Left ventricle myocardium inferior (tissue), 1 donor: ENCODE results near the gene INAFM2. TPM values are rescaled to one million over a fixed set of nuclear protein-coding genes. Genes with fewer than 3 reads are reported as not detected.

ENCODE experiments used
- DNase-seq: peaks from one replicate; pipeline ENCODE4 v3.0.0-alpha.2; 2020
- H3K27ac ChIP-seq: fragments of 200-600 bp; replicated peaks from 2 replicates; pipeline ENCODE4 v1.8.0; 2021
- H3K27me3 ChIP-seq: fragments of 200-600 bp; 2 replicates; pipeline ENCODE4 v1.8.0; 2021; ENCODE audit warnings: low read depth
- H3K36me3 ChIP-seq: fragments of 200-600 bp; 2 replicates; pipeline ENCODE4 v1.8.0; 2021
- H3K4me1 ChIP-seq: fragments of 200-600 bp; 2 replicates; pipeline ENCODE4 v1.8.0; 2021
- H3K4me3 ChIP-seq: fragments of 200-600 bp; 2 replicates; pipeline ENCODE4 v1.8.0; 2021; ENCODE audit warnings: mild to moderate bottlenecking, moderate library complexity
- H3K9me3 ChIP-seq: fragments of 200-600 bp; replicated peaks from 2 replicates; pipeline ENCODE4 v1.8.0; 2021
- intact Hi-C: fragments of 100-400 bp; cut with micrococcal nuclease; formaldehyde crosslinking; loops from one replicate; pipeline ENCODE4 v1.11.0; 2022
- total RNA-seq: library from RNA; stranded (reverse); fragmentation: NEBNext Ultra II Directional; extraction: Animal tissue kit (Norgen Biotek cat#: 25700); gene quantifications from one replicate; pipeline ENCODE4 v1.2.1, GENCODE V29; 2021
- TF ChIP-seq, protein P1 (sequence below): fragments of 200-600 bp; IDR thresholded peaks from 2 replicates; pipeline ENCODE4 v1.8.0; 2021; ENCODE audit warnings: antibody characterized with exemption, mild to moderate bottlenecking, borderline replicate concordance
- donor health status: DM: no; HTN: yes; CAD: no; lungs with severe emphysema.

INAFM2 gene
- total RNA-seq, 1 donor from 2014 or later, result 52.7 TPM

GRCh38 chr15:40285554-40286011 lies 37.9 kb upstream of the INAFM2 start:
- no peaks in the 10 kb centered on the region for H3K9me3 ChIP-seq
- intact Hi-C loops, result loop anchor here (10.0 kb wide), 1 partner anchor 139 kb away; no protein-coding TSS in a partner anchor
- H3K4me3 ChIP-seq, result no peak overlapping the region
- TF ChIP-seq, protein P1, sequence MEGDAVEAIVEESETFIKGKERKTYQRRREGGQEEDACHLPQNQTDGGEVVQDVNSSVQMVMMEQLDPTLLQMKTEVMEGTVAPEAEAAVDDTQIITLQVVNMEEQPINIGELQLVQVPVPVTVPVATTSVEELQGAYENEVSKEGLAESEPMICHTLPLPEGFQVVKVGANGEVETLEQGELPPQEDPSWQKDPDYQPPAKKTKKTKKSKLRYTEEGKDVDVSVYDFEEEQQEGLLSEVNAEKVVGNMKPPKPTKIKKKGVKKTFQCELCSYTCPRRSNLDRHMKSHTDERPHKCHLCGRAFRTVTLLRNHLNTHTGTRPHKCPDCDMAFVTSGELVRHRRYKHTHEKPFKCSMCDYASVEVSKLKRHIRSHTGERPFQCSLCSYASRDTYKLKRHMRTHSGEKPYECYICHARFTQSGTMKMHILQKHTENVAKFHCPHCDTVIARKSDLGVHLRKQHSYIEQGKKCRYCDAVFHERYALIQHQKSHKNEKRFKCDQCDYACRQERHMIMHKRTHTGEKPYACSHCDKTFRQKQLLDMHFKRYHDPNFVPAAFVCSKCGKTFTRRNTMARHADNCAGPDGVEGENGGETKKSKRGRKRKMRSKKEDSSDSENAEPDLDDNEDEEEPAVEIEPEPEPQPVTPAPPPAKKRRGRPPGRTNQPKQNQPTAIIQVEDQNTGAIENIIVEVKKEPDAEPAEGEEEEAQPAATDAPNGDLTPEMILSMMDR, result no peak
- no peak for DNase-seq
- peaks cover 61% of the 10 kb centered on the region for H3K4me1 ChIP-seq
- no peaks in the 10 kb centered on the region for H3K36me3 ChIP-seq
- H3K27ac ChIP-seq, result peak overlapping the region; percentile 62
- H3K27me3 ChIP-seq, result peaks cover 45% of the 10 kb centered on the region

- no peaks in the 10 kb centered on the region for H3K9me3 ChIP-seq
- DNase-seq, result no peak
- TF ChIP-seq, protein P1, result no peak
- peak overlapping the region; percentile 62 for H3K27ac ChIP-seq
- no peaks in the 10 kb centered on the region for H3K36me3 ChIP-seq
- intact Hi-C loops, result loop anchor here (10.0 kb wide), 1 partner anchor 139 kb away; no protein-coding TSS in a partner anchor
- H3K4me3 ChIP-seq, result no peak overlapping the region
- H3K4me1 ChIP-seq, result peaks cover 65% of the 10 kb centered on the region
- peaks cover 40% of the 10 kb centered on the region for H3K27me3 ChIP-seq
These were observed 37.4 kb upstream of the INAFM2 start for GRCh38 chr15:40286061-40286532.

DNA sequence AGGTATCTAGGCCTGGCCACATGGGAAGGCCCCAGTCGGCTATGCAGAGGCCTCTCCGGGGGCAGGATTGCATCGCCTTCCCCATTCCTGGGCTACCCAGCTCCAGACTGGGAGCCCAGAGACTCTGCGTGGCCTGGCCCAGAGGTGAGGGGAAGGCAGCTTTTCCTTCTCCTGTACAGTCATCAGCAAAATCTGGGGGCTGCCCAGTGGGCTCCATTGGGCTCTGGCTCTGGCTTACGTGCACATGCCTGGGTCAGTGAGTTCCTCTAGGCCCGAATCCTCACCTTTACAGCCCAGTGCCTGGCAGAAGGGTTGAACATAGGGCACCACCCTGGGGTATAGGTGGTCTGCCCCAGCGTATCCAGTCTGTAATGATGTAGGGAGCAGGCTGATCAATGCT lies 36.7 kb upstream of the INAFM2 start:
- H3K27me3 ChIP-seq, result peaks cover 38% of the 10 kb centered on the region
- no peak overlapping the region for H3K27ac ChIP-seq
- DNase-seq, result no peak
- no peaks in the 10 kb centered on the region for H3K9me3 ChIP-seq
- no peaks in the 10 kb centered on the region for H3K36me3 ChIP-seq
- H3K4me1 ChIP-seq, result peaks cover 67% of the 10 kb centered on the region
- intact Hi-C loops, result loop anchor here (10.0 kb wide), 1 partner anchor 138 kb away; no protein-coding TSS in a partner anchor
- no peak overlapping the region for H3K4me3 ChIP-seq
- TF ChIP-seq, protein P1, result no peak

DNA sequence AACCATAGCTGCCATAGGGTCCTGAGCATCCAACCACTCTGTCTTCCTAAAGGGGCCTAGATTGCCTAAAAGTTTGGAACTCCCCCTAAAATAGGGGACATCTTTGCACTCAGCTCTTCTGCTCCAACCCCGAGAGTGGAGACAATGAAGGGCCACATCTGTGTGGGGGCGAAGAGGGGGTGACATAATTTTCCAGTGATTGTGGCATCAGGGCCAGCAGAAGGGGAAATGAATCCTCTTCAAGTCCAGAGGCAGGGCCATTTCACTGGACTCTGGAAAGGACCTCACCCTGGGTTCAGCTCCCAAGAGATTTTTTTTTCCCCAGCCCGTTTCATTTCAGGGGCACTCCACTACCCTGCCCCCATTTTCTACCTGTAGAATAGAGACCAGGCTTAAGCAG lies 36.0 kb upstream of the INAFM2 start:
- Histone ChIP-seq H3K4me3 (no peak overlapping the region), H3K9me3 (no peaks in the 10 kb centered on the region), H3K36me3 (no peaks in the 10 kb centered on the region), H3K27ac (no peak overlapping the region), H3K4me1 (peaks cover 67% of the 10 kb centered on the region), H3K27me3 (peaks cover 35% of the 10 kb centered on the region)
- DNase-seq, result no peak
- TF ChIP-seq, protein P1, result no peak
- intact Hi-C loops, result loop anchor here (10.0 kb wide), 1 partner anchor 137 kb away; no protein-coding TSS in a partner anchor

GRCh38 chr15:40287968-40288367 lies 35.5 kb upstream of the INAFM2 start:
- DNase-seq, result no peak
- Histone ChIP-seq H3K9me3 (no peaks in the 10 kb centered on the region), H3K27me3 (peaks cover 31% of the 10 kb centered on the region), H3K4me3 (no peak overlapping the region), H3K36me3 (no peaks in the 10 kb centered on the region), H3K4me1 (peaks cover 67% of the 10 kb centered on the region), H3K27ac (no peak overlapping the region)
- intact Hi-C loops, result loop anchor here (10.0 kb wide), 1 partner anchor 137 kb away; no protein-coding TSS in a partner anchor
- TF ChIP-seq, protein P1, result no peak
